Tibial artery (tissue), 4 donors: ENCODE measurements around the gene ATP6V1B1.

ENCODE experiments used
- DNase-seq, 2 donors: peaks; one replicate each; pipeline ENCODE4 v3.0.0-alpha.2; 2019
- H3K27ac ChIP-seq, 2 donors: fragments of 200-600 bp; sonication (generic) in 1 of 2; 1 replicate in 1 of 2; 2 replicates in 1 of 2; pipeline ENCODE4 v1.5.1; 2018 to 2019; ENCODE audit warnings: mild to moderate bottlenecking in 1 of 2
- H3K27me3 ChIP-seq, 2 donors: fragments of 200-600 bp; sonication (generic) in 1 of 2; one replicate each; pipeline versions ENCODE4 v1.5.1 to v1.6.0; 2016 to 2019
- H3K36me3 ChIP-seq, 3 donors: fragments of 200-600 bp; sonication (generic) in 2 of 3; one replicate each; pipeline ENCODE4 v1.5.1; 2016 to 2019; ENCODE audit warnings: mild to moderate bottlenecking in 2 of 3
- H3K4me1 ChIP-seq, 4 donors: fragments of 200-600 bp; sonication (generic) in 2 of 4; 1 replicate in 3 of 4; 2 replicates in 1 of 4; pipeline ENCODE4 v1.5.1; 2016 to 2019
- H3K4me3 ChIP-seq, 2 donors: fragments of 200-600 bp; sonication (generic) in 1 of 2; 1 replicate in 1 of 2; 2 replicates in 1 of 2; pipeline ENCODE4 v1.5.1; 2018 to 2019; ENCODE audit warnings: mild to moderate bottlenecking in 2 of 2
- H3K9me3 ChIP-seq, 3 donors: fragments of 200-600 bp; sonication (generic) in 1 of 3; one replicate each; pipeline ENCODE4 v1.5.1; 2016 to 2019
- CTCF ChIP-seq, 2 experiments: fragments of 200-600 bp in 1 of 2; fragments of 450-650 bp in 1 of 2; IDR thresholded peaks; one replicate each; pipeline ENCODE4 v1.5.1; 2017 to 2019; ENCODE audit warnings: antibody characterized with exemption in 2 of 2, mild to moderate bottlenecking in 1 of 2, moderate library complexity in 1 of 2
- intact Hi-C: fragments of 100-400 bp; cut with DNase I; formaldehyde crosslinking; loops from one replicate; pipeline ENCODE4 v1.15.0; 2023; ENCODE audit warnings: low total_unique reads

Gene ATP6V1B1

GRCh38 chr2:70906439-70907005, 29.2 kb upstream of the ATP6V1B1 start:
- no peak for TF ChIP-seq CTCF (IDR thresholded peaks at IDR 0.05)
- H3K27ac ChIP-seq, result no peak overlapping the region
- H3K4me3 ChIP-seq, result no peak overlapping the region
- H3K36me3 ChIP-seq, result no peaks in the 10 kb centered on the region
- DNase-seq, result no peak
- H3K9me3 ChIP-seq, result no peaks in the 10 kb centered on the region
- intact Hi-C loops, result no loop called here
- H3K27me3 ChIP-seq, result peaks cover 0 to 71% of the 10 kb centered on the region in 2 donors
- H3K4me1 ChIP-seq, result peaks cover 0 to 8% (median 6%) of the 10 kb centered on the region in 4 donors

- Histone ChIP-seq H3K27me3 (peaks cover 0 to 64% of the 10 kb centered on the region in 2 donors), H3K4me1 (no peaks in the 10 kb centered on the region), H3K36me3 (no peaks in the 10 kb centered on the region), H3K27ac (no peak overlapping the region), H3K9me3 (no peaks in the 10 kb centered on the region), H3K4me3 (peak overlapping the region in 1 of 2 donors; percentile 36)
- intact Hi-C loops, result no loop called here
- no peak for DNase-seq
- TF ChIP-seq CTCF (IDR thresholded peaks at IDR 0.05), result no peak
Observed at GRCh38 chr2:70907130-70908057, 28.3 kb upstream of the ATP6V1B1 start.

GRCh38 chr2:70916291-70916690, 19.4 kb upstream of the ATP6V1B1 start:
- TF ChIP-seq CTCF (IDR thresholded peaks at IDR 0.05), result no peak
- H3K4me1 ChIP-seq, result no peaks in the 10 kb centered on the region
- no peak overlapping the region for H3K27ac ChIP-seq
- DNase-seq, result no peak
- H3K4me3 ChIP-seq, result no peak overlapping the region
- intact Hi-C loops, result no loop called here
- H3K36me3 ChIP-seq, result no peaks in the 10 kb centered on the region
- H3K9me3 ChIP-seq, result no peaks in the 10 kb centered on the region
- peaks cover 0 to 15% of the 10 kb centered on the region in 2 donors for H3K27me3 ChIP-seq

- Histone ChIP-seq H3K4me3 (no peak overlapping the region), H3K27ac (no peak overlapping the region), H3K4me1 (no peaks in the 10 kb centered on the region), H3K27me3 (peaks cover 0 to 8% of the 10 kb centered on the region in 2 donors), H3K9me3 (no peaks in the 10 kb centered on the region), H3K36me3 (no peaks in the 10 kb centered on the region)
- intact Hi-C loops, result no loop called here
- DNase-seq, result peak in 1 of 2 donors; percentile 16
- TF ChIP-seq CTCF (IDR thresholded peaks at IDR 0.05), result no peak
Observed at GRCh38 chr2:70918016-70918415, 17.7 kb upstream of the ATP6V1B1 start.

- peak; percentile 66 to 74 for TF ChIP-seq CTCF (IDR thresholded peaks at IDR 0.05)
- intact Hi-C loops, result loop anchor here (5.0 kb wide), 1 partner anchor 48 kb away; no protein-coding TSS in a partner anchor
- Histone ChIP-seq H3K4me1 (no peaks in the 10 kb centered on the region), H3K4me3 (no peak overlapping the region), H3K36me3 (no peaks in the 10 kb centered on the region), H3K27ac (no peak overlapping the region), H3K9me3 (no peaks in the 10 kb centered on the region), H3K27me3 (peaks cover 0 to 8% of the 10 kb centered on the region in 2 donors)
- peak; percentile 76 to 84 for DNase-seq
Observed at GRCh38 chr2:70919672-70920366, 15.9 kb upstream of the ATP6V1B1 start.
